ENCODE results near the gene DPH5. TPM values are rescaled to one million over a fixed set of nuclear protein-coding genes. Genes with fewer than 3 reads are reported as not detected.
"Not testable (repeated sequence)": the region's sequence is repeated elsewhere in the genome, so short reads cannot be mapped to it uniquely, and the experiment has no call there.

Gene DPH5
- total RNA-seq, 1 experiment from 2014 or later = 76.8 TPM

GRCh38 chr1:101069158-101069557 is 43.6 kb upstream of the DPH5 start:
- TF ChIP-seq CTCF (IDR thresholded peaks at IDR 0.05; ENCODE audit: unreplicated experiment) = no peak
- POLR2A ChIA-PET = no interaction called here
- no TSS peak for BruUV-seq (replicated peaks)
- Mint-ChIP-seq H3K36me3 (ENCODE audit: insufficient read depth, unreplicated experiment) (peaks cover 6% of the 10 kb centered on the region), H3K27ac (ENCODE audit: low read depth, unreplicated experiment) (no peak overlapping the region), H3K27me3 (ENCODE audit: insufficient read depth, unreplicated experiment) (no peaks in the 10 kb centered on the region), H3K4me3 (ENCODE audit: unreplicated experiment) (no peak overlapping the region), H3K9me3 (ENCODE audit: unreplicated experiment) (no peaks in the 10 kb centered on the region), H3K4me1 (ENCODE audit: insufficient read depth, unreplicated experiment) (peaks cover 3% of the 10 kb centered on the region)
- CTCF ChIA-PET = interaction anchor here (0.6 kb wide), 1 partner anchor 289 kb away, joined by 3 read pairs; no protein-coding TSS in a partner anchor
- intact Hi-C loops (cut with micrococcal nuclease) = no loop called here
- no peak for DNase-seq (ENCODE audit: unreplicated experiment)

- CTCF ChIA-PET = interaction anchor here (0.7 kb wide), 1 partner anchor 111 kb away, joined by 3 read pairs; no protein-coding TSS in a partner anchor
- H3K36me3 Mint-ChIP-seq (ENCODE audit: insufficient read depth, unreplicated experiment); POLR2A ChIA-PET; H3K27me3 Mint-ChIP-seq (ENCODE audit: insufficient read depth, unreplicated experiment); H3K27ac Mint-ChIP-seq (ENCODE audit: low read depth, unreplicated experiment); intact Hi-C loops (cut with micrococcal nuclease); BruUV-seq (replicated peaks); H3K4me1 Mint-ChIP-seq (ENCODE audit: insufficient read depth, unreplicated experiment); H3K9me3 Mint-ChIP-seq (ENCODE audit: unreplicated experiment); H3K4me3 Mint-ChIP-seq (ENCODE audit: unreplicated experiment); DNase-seq (ENCODE audit: unreplicated experiment): not testable (repeated sequence)
Observed at GRCh38 chr1:101066937-101067335, 41.4 kb upstream of the DPH5 start.

GRCh38 chr1:101066260-101066936 is 40.8 kb upstream of the DPH5 start:
- Mint-ChIP-seq H3K36me3 (ENCODE audit: insufficient read depth, unreplicated experiment) (peaks cover 6% of the 10 kb centered on the region), H3K4me3 (ENCODE audit: unreplicated experiment) (no peak overlapping the region), H3K27me3 (ENCODE audit: insufficient read depth, unreplicated experiment) (no peaks in the 10 kb centered on the region), H3K9me3 (ENCODE audit: unreplicated experiment) (no peaks in the 10 kb centered on the region), H3K27ac (ENCODE audit: low read depth, unreplicated experiment) (no peak overlapping the region), H3K4me1 (ENCODE audit: insufficient read depth, unreplicated experiment) (peaks cover 6% of the 10 kb centered on the region)
- POLR2A ChIA-PET = no interaction called here
- intact Hi-C loops (cut with micrococcal nuclease) = no loop called here
- BruUV-seq (replicated peaks) = no TSS peak
- no peak for TF ChIP-seq CTCF (IDR thresholded peaks at IDR 0.05; ENCODE audit: unreplicated experiment)
- DNase-seq (ENCODE audit: unreplicated experiment) = no peak
- CTCF ChIA-PET = no interaction called here

GRCh38 chr1:101065575-101065974 is 40.0 kb upstream of the DPH5 start:
- no peak for TF ChIP-seq CTCF (IDR thresholded peaks at IDR 0.05; ENCODE audit: unreplicated experiment)
- Mint-ChIP-seq H3K27ac (ENCODE audit: low read depth, unreplicated experiment) (no peak overlapping the region), H3K4me1 (ENCODE audit: insufficient read depth, unreplicated experiment) (peaks cover 6% of the 10 kb centered on the region), H3K4me3 (ENCODE audit: unreplicated experiment) (no peak overlapping the region), H3K9me3 (ENCODE audit: unreplicated experiment) (no peaks in the 10 kb centered on the region), H3K27me3 (ENCODE audit: insufficient read depth, unreplicated experiment) (no peaks in the 10 kb centered on the region), H3K36me3 (ENCODE audit: insufficient read depth, unreplicated experiment) (peaks cover 6% of the 10 kb centered on the region)
- POLR2A ChIA-PET = no interaction called here
- no peak for DNase-seq (ENCODE audit: unreplicated experiment)
- BruUV-seq (replicated peaks) = no TSS peak
- CTCF ChIA-PET = no interaction called here
- intact Hi-C loops (cut with micrococcal nuclease) = no loop called here

All from MCF 10A (cell line).